NCI-H1436 treated with DMSO at 0.1 percent for 48 hours (cell line): Measurements from ENCODE around the gene EQTN.
"Not testable (repeated sequence)": the region's sequence is repeated elsewhere in the genome, so short reads cannot be mapped to it uniquely, and the experiment has no call there.

Experiments
- DNase-seq: peaks from one replicate; lab custom pipeline; 2025; lab: John Stamatoyannopoulos, UW

Gene EQTN

DNA sequence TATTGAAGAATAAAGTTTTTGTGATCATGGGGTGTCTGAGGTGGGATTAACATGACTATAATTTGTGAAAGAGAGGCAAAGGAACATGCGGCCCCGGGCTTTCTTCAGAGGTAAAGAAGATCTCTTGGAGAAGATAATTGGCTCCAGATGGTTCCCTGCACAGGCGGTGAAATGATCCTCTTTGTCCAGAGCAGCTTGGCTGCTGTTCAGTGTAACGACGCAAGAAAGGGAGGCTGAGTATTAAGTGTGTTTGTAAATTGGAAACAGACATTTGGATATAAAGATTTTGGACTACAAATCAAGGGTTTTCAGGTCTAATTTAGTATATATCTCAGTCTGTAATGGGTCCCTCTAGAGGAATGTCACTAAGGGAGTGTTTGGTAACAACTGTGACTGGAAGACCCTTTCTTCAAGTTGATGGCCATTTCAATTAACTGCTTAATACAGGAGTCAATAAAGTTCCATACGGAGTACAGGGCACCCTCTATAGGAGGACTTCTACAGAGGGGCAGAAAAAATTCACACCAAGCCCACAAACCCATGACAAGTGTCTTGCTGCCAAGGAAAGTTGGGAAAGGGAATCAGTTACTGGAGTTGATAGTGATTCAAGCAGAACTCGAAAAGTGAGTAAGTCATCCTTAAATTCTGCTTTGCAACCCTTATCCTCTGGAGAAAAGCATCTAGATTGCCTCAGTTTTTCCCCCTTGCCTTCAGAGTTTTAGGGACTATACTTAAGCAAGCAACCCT is 4.1 kb downstream of the EQTN start:
- DNase-seq: no peak

DNA sequence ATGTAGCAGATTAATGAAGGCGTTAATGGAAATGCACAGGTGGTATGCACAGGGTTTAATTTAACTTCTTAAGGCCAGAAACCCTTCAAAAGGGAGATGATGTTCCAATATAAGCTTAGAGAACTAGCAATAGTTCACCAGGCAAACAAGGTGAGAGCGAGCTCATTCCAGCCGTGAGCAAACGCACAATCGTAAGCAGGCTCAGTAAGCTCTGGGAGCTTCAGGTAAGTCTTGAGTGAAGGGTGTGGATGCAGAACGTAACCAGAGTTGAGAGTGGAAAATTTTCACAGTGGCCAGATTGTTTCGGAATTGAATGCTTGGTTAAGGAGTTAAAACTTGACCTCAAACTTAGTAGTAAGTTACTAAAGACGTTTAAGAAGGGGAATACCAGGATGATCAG is 5.7 kb downstream of the EQTN start:
- no peak for DNase-seq

DNA sequence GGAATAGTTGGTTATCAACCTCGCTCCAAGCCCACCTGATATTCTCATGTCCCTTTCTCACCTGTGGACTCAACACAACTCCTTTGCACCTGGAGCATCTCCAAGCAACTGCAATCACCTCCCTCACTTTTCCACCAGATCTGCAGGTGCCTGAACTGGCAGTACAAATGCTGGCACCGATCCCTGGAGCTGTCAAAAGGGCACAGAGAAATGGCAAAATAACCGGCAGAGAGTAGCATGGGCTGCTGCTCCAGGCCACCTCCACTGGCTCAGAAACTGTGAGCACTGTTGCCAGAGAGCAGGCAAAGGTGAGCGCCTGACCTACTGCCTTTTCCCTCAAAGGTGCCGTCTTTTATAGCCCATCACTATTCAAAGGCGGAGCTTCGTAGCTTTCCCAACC is 14.7 kb downstream of the EQTN start:
- DNase-seq: no peak

DNA sequence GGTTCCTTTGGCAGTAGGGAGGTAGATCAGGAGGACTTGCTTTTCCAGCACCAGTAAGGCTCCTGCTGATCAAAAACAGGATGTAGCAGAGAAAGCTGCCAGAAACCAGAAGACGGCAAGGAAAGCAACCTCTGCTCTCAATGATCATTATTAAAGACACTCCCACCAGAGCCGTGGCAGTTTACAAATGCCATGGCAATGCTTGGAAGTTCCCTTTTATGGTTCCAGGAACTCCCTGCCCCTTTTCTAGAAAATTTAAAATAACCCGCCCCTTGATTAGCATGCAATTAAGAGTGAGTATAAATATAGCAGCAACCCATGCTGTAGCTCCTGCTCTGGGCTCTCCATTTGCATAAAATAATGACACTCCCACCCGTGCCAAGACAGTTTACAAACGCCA is 16.1 kb downstream of the EQTN start:
- DNase-seq: no peak

DNA sequence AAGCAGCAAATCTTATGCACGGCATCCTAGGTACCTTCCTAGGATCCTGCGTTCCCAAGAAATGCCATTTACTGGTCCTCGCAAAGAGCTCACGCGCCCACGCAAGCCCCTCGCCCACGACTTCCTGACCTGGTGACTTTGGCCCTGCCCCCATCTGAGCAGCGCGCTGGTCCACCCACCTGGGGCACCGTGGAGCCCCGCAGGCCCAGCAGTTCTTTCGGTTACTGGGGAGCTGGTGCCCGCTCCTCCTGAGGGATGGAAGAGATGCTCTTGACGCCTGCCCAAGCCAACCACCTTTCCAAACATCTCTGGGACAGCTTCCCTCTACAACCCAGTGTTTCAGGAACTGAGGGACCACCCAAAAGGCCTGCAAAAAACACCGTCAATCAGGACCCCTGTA is 16.7 kb downstream of the EQTN start:
- no peak for DNase-seq

DNA sequence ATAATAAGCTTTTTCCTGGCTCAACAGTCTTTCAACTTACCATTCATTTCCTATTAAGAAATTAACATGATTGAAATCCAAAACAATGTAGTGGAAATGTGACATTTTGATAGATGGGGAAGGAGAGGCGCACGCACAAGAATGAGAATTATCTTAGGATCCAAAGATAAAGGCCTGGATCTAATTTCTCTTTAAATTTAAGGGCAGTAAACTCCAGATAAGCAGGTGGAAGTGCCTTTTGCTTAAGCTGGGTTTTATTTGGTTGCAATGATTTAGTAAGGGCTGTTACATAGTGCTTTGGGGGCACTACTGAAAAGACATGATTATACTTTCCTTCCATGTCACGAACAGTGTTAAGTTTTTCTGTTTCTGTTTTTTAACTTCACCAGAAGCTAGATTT is 17.3 kb downstream of the EQTN start:
- no peak for DNase-seq

DNA sequence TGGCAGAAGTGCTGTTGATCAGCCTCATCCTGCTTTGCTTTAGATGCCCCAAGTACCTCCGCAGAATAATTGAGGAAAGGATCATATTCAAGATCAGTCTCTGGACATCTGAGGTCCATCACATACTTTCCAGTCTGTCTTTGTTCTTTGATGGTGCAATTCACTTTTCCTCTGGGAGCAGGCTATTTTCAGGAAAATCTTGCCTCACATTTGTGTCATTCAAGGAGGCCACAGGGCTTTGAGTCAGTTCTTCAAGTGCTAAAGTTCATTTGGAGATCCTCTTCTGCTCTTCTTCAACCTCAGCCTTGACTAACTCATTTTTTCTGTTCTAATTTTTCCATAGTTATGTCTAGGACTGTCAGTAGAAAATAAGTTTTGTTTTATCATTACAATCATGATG is 18.6 kb downstream of the EQTN start:
- DNase-seq: no peak

DNA sequence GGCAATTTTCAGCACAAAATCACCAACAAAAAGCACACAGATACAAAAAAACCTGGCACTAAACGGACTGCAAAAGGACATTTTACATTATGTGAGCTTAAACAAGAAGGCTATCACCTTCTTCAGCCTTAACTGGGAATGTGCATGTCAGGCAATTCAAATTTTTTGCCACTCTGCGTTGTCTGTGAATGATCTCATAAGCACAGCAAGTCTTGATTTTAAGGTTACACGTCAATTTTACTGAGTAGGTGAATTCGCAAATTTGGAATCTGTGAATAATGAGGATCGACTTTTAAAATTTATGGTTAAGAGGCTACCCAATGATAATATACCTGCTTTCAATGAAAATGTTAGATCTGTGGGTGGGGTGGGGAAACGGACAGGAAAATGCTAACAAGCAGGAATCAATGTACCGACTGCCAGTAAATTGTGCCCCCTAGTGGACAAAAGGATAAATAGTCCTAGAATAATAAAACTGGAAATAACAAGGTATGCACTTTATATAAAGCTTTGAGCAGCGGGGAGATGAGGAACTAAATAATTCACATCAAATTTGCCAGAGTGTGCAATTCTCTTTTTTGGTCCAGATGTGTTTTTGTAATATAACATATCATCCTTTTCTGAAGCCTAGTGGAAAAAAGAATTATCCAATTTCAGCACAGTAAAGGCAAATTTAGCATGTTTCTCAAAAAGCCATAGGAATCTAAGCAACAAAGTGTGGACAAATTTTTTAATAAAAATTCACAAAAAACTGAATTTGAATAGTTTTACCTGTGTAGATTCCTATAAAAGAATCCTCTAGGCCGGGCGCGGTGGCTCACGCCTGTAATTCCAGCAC is 20.5 kb downstream of the EQTN start:
- DNase-seq: no peak

DNA sequence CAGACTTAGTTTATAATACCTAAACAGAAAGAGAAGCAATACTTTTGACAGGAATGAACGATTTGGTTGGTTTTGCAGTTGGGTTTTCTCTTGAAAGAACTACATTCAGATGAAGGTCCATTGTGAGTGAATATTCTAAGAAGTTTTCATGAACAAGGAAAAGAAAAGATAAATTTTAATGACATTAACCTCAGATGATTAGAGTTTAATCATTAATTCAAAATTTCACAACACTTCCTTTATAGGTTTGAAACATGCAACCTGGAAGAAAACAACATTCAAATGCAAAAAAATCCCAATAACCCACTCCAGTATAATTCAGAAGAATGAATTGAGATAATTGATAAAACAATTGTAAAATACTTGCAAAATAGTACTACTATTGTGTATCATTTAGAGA is 23.8 kb downstream of the EQTN start:
- no peak for DNase-seq

DNA sequence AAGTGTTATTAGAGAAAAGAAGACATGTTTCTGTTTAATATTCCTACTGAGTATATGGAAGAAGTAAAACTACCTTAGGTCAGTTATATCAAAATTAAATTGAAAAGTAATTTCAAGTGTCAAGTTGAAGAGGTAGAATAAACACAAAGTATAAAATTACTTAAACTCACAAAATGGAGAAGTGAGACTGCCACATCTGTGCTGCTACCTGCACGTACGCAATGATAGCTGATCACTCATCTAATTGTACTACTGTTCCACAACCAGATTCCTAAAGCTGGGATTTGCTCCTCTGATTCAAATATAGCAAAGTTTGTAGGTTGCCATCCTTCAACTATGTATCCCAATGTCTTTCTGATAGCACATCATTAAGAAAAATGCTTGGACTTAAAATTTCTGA is 24.8 kb downstream of the EQTN start:
- DNase-seq: no peak

DNA sequence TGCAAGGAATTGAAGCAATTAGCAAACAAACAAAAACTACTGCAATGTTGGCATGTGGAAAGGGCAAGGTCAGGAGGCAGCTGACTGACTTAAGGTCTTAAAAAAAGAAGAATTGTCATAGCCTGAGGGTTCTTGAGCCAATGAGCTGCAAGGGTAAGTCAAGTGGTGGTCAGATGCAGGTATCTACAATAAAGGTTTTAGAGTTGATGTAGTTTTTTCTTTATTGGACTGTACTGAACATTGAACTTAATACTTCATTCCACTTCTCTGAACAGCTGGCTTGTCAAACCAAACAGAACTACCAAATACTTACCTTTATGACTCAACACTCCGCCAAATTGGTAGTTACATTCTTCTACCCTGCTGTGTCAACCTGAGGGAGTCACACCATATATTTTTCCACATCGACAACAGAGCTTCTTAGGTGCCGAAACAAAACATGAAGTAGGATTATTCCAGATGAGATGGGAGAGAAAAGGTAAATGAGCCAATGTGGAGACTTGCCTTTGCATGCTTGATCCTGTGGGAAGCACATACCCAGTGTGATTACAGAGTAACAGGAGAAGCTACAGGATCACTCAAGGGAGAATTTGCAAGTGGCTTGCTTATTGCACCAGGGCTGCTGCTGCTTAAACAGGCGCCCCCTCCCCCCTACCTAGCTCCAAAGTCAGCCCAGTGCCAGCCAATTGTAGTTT is 35.3 kb downstream of the EQTN start:
- DNase-seq: no peak

DNA sequence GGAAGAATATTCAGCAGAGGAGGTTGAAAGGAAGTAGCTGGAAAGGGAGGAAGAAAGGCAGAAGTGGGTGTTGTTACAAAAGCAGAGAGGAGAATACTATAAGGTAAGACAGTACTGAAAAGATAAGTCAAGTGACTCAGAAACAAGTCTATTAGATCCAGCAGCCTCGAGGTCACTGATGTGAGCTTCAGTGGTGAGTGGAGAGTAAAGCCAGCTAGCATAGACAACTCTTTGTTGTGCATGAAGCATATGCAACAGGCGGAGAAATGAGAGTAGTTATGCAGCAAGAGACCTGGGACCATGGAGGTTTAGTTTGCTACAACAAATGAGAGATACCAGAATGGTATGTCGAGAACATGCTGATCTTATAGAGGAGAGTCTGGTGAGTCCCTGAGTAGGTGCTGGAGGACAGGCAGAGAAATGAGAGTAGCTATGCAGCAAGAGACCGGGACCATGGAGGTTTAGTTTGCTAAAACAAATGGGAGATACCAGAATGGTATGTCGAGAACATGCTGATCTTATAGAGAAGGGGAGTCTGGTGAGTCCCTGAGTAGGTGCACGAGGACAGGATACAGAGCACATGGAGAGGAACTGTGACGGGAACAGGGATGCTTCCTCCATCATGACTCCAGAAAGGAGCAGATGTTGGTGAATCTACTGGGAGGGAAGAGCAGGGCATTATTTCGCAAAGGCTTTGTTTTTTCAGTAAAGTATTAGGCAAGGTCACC is 36.0 kb downstream of the EQTN start:
- DNase-seq: no peak

DNA sequence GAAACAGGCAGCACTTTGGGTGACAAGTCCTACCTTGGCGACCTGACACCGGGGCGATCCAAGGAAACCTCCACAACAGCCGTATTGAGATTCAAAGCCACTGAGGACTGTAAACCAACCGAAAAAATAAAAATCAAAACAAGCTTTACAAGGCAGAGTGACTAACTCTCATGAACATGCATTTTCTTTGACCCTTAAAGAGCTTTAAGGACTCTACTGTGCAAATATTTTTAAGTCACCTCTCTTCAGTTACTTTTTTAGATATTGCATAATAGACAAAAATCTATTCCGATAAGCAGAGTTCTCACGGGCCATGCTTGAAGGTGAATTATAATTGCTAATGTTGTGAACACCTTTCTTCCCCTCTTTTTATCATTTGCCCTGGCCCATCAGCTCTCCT is 38.3 kb downstream of the EQTN start:
- DNase-seq: no peak

DNA sequence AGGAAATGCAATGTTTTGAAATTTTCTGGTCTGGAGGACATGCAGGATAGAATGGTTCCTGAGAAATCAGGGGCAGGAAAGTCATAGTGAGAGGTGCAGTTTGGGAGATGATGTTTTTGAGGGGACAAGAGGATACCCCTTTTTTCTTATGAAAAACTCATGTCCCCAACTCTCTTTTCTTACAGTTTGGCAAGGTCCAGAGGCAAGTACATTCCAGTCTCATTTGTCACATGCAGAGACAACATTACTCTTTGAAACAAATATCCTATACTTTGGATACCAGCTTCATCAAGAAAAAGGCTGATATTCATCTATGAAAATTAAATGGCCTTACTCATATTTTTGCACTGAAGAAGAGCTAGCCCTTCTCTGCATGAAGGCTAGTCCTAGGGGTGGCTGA is 48.2 kb downstream of the EQTN start:
- no peak for DNase-seq

DNA sequence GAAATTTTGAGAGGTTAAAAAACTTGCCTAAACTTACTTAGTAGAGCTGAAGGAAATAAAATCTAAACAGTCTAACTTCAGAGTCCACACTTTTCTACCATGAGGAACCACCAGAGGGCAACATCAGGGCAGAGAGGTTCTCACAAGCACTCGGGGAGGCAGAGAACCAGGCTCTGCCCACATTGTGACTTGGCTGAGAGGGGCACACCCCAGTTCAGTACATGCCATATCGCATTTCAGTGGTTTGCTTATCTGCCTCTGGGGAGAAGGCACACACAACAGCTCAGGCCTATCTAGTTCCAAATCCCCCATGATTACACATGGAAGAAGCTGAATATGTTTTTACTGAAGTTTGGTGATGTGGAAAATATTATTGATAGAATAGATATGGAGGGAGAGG is 49.2 kb downstream of the EQTN start:
- peak; percentile 32 for DNase-seq

DNA sequence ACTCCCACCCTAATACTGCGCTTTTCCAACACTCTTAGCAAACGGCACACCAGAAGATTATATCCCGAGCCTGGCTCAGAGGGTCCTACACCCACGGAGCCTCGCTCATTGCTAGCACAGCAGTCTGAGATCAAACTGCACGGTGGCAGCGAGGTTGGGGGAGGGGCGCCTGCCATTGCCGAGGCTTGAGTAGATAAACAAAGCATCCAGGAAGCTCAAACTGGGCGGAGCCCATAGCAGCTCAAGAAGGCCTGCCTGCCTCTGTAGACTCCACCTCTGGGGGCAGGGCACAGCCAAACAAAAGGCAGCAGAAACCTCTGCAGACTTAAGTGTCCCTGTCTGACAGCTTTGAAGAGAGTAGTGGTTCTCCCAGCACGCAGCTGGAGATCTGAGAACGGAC is 57.3 kb downstream of the EQTN start:
- DNase-seq: not testable (repeated sequence)
